Lower leg skin (tissue), 3 donors: Measurements from ENCODE around the gene POLR2I.

Experiments
- CTCF ChIP-seq, 3 donors: fragments of 450-650 bp; IDR thresholded peaks; one replicate each; pipeline ENCODE4 v1.5.1; 2016; ENCODE audit warnings: antibody characterized with exemption in 3 of 3, mild to moderate bottlenecking in 3 of 3, moderate library complexity in 2 of 3
- POLR2A ChIP-seq, 2 donors: fragments of 450-650 bp; IDR thresholded peaks; one replicate each; pipeline ENCODE4 v1.6.1; 2016 to 2017; ENCODE audit warnings: antibody characterized with exemption in 2 of 2, mild to moderate bottlenecking in 1 of 2, moderate library complexity in 1 of 2

DNA sequence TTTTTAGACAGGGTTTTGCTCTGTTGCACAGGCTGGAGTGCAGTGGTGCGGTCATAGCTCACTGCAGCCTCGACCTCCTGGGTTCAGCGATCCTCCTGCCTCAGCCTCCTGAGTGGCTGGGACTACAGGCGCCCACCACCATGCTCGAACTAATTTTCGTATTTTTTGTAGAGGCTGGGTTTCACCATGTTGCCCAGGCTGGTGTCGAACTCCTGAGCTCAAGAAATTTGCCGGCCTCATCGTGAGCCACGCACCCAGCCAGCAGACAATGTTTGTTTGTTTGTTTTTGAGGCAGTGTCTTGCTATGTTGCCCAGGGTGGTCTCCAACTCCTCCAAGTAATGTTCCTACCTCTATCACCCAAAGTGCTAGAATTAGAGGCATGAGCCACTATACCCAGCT, 38.5 kb upstream of the POLR2I start:
- no peak for TF ChIP-seq POLR2A (IDR thresholded peaks at IDR 0.05)
- TF ChIP-seq CTCF (IDR thresholded peaks at IDR 0.05), result no peak
